Measurements from ENCODE around the gene SF3B3.
"Not testable (repeated sequence)": the region's sequence is repeated elsewhere in the genome, so short reads cannot be mapped to it uniquely, and the experiment has no call there.

Gene SF3B3

DNA sequence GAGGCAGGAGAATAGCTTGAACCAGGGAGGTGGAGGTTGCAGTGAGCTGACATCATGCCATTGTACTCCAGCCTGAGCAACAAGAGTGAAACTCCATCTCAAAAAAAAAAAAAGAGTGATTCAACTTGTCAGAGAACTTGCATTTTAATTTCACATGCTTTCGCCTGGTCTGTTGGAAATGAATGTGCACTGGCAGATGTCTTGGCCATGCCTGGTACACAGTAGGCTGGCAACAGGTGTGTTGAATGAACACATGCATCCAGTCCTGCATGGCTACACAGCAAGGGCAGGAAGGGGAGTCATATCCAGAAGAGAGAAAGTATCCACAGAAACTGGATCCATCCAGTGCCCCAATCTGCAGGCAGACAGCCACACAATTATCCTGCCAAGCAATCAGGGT lies 11.8 kb upstream of the SF3B3 start:
- DNase-seq (ENCODE audit: low read depth in 2 of 2) = no peak

DNA sequence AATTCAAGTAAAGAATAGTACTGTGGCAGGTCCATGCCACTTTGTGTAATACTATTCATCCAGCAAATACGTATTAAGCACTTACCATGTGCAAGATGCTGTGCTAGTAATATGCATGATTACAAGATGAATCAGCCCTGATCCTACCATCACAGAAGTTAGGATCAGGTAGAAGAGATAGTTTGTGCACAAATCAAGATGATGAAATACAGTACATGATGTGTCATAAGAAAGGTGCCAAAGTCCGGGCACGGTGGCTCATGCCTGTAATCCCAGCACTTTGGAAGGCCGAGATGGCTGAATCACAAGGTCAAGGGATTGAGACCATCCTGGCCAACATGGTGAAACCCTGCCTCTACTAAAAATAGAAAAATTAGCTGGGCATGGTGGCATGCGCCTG lies 11.2 kb upstream of the SF3B3 start:
- no peak for DNase-seq (ENCODE audit: low read depth in 2 of 2)

DNA sequence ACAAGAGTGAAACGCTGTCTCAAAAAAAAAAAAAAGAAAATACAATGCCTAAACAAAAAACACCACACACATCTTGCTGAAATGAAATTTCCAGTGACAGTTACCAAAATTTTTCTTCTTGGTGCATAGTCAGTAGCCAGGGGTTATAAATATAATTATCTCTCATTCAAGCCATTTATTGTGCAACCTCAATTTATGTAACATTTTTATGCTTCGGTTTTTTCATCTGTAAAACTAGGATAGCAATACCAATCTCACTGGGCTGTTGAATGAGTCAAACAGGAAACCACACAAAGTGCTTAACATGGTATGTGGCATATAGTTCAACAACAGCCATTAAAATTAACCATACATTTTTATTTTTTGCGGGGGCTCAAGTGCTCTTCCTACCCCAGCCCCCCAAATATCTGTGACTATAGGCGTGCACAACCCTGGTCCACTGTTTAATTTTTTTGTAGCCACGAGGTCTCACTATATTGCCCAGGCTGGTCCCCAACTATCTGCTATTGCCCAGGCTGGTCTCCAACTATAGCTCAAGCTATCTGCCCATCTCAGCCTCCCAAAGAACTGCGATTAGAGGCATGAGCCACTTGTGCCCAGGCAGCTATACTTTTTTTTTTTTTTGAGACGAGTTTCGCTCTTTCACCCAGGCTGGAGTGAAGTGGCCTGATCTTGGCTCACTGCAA lies 2.9 kb upstream of the SF3B3 start:
- no peak for DNase-seq (ENCODE audit: low read depth in 2 of 2)

DNA sequence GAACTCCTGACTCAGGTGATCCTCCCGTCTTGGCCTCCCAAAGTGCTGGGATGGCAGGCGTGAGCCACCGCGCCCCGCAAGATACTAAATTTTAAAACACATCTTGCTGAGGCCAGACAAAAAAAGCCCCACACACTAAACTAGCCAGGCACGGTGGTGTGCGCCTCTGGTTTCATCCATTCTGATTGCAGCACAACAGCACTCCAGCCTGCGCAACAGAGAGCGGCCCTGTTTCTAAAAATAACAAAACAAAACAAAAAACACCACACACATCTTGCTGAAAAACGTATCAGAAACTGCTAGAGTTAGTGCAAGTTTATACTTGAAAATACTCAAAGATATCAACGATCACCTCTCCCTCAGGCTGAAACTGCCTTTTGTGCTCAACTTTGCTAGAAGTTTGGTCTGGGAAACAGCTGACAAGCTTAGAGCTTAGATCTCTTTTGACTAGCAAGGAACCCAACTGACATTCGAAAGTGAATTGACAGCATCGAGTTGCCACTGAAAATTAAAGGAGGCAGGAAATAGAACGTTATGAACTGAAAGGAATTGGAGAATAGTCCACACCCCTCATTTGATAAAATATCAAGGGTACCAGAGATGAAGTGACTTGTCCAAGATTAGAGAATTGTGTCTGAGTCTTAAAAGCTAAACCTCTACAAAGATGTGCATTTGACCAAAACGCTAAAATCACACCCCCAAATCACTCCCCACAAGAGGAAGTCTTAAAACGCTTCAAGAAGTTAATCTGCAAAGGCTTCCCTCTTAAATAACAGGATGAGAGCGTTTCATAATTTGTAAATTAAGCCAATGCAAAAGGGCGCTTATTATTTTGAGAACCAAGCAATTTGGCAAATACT lies 1.2 kb upstream of the SF3B3 start:
- no peak for DNase-seq (ENCODE audit: low read depth in 2 of 2)

DNA sequence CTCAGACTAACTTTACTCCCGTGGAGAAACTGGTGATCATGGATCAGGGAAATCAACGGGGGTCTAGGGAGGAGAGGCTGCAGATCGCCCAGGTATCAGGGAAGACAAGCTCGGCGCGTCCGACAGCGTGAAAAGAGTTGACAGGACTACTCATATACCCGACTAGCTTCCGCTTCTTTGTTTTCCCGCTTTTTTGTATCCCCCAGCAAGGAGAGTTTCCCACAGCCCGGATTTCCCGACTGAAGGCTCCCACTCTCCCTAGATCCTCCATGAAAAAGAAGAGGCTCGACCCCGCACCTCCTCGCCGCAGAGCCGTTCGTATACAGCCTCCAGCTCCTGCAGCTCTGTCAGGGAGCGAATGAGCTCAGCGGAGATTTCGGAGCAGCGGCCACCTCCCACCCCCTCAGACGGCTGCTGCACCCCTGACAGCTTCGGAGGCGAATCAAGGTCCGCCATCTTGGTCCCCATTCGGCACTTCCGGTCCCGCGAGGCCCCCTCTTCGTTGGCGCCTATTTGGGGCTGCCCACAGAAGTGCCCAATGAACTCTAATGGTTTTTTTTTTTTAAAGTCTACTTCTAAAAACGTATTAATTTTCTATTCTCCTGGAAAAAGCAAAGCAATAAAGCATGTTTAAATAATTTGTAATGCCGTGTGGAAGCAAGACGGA lies 407 bp upstream of the SF3B3 start, which contains the start of gene COG4:
Gene COG4, minus strand, starts transcription at position 479 of the 667 bp plus-strand sequence. Its CDS starts 11 bp downstream, at position 468.
- peak; percentile 79 to 80 for DNase-seq (ENCODE audit: low read depth in 2 of 2)

DNA sequence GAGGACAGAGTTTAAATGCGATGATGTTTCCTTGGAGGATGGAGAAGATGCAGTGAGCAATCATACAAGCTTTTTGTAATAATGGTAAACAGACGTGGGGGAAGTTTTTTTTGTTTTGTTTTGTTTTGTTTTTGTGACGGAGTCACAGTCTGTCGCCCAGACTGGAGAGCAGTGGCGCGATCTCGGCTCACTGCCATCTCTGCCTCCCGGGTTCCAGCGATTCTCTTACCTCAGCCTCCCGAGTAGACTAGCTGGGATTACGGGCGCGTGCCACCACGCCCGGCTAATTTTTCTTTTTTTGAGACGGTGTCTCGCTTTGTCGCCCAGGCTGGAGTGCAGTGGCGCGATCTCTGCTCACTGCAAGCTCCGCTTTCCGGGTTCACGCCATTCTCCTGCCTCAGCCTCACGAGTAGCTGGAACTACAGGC lies 796 bp downstream of the SF3B3 start:
- not testable (repeated sequence) for DNase-seq (ENCODE audit: low read depth in 2 of 2)

DNA sequence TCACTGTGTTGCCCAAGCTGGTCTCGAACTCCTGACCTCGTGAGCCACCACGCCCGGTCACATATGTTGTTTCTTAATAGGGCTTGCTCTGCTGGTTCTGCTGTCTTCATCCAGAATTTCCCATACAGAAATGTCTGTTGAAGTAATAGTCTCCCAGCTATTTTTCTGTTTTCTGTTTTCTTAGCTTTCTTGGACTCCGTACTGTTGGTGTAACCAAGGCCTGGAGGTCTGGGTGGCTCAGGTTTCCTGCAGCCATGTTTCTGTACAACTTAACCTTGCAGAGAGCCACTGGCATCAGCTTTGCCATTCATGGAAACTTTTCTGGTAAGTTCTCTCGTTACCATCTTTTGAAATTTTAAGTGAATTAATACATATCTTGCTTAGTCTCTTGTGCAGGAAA lies 2.8 kb downstream of the SF3B3 start:
- no peak for DNase-seq (ENCODE audit: low read depth in 2 of 2)

DNA sequence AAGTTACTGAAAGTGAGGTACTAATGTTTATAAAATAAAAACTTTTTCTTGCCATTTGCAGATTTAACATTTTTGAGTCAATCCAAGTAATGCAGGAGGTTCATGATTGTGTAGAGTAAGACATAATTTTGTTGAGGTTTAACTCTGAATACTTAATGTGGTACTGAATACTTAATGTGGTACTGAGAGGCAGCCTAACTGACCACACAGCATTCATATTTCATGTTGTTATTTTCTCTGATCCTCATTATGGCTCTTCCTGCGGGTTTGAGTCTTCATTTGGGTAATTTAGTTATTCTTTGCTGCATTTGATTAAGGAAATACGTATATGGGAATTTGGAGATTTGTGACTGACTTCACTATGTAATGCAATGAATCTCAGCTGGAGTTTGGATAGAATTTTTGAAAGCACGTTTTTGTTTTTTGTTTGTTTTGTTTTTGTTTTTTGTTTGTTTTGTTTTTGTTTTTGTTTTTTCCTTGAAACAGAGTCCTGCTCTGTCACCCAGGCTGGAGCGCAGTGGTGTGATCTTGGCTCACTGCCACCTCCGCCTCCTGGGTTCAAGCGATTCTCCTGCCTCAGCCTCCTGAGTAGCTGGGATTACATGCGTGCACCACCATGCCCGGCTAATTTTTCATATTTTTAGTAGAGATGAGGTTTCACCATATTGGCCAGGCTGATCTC lies 3.8 kb downstream of the SF3B3 start:
- no peak for DNase-seq (ENCODE audit: low read depth in 2 of 2)

DNA sequence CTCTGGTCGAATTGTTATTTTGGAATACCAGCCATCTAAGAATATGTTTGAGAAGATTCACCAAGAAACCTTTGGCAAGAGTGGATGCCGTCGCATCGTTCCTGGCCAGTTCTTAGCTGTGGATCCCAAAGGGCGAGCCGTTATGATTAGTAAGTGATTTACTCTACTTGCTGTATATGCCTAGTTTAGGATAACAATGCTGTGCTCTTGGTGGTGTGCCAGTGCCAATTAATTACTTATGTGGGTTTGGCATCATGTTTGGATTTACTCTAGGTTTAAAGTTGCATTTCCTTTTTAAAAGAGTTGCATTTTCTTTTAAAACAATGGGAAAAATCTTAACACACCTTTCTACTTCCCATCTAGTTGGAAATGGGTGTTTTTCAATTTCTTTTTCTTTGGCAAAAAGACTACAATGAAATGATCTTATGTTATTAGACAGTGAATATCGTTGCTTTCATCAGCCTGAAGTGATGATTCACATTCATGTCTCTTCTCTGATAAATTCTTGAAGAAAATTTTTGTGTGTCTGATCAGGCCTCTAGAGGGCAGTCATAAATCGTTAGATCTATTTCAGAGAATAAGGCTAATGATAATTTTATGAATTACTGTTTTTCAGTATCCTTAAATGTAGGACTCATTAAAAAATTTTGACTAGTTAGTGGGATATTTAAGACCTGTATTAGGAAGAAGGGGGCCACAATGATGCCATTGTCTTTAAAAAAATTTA lies 5.6 kb downstream of the SF3B3 start:
- DNase-seq (ENCODE audit: low read depth in 2 of 2) = no peak

DNA sequence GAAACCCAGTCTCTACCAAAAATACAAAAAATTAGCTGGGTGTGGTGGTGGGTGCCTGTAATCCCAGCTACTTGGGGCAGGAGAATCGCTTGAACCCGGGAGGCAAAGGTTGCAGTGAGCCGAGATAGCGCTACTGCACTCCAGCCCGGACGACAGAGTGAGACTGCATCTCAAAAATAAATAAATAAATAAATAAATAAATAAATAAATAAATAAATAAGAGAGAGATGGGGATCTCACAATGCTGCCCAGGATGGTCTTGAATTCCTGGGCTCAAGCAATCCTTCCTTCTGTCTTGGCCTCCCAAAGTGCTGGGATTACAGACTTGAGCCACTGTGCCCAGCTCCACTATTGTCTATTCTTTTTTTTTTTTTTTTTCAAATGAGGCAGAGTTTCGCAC lies 6.3 kb downstream of the SF3B3 start:
- not testable (repeated sequence) for DNase-seq (ENCODE audit: low read depth in 2 of 2)

DNA sequence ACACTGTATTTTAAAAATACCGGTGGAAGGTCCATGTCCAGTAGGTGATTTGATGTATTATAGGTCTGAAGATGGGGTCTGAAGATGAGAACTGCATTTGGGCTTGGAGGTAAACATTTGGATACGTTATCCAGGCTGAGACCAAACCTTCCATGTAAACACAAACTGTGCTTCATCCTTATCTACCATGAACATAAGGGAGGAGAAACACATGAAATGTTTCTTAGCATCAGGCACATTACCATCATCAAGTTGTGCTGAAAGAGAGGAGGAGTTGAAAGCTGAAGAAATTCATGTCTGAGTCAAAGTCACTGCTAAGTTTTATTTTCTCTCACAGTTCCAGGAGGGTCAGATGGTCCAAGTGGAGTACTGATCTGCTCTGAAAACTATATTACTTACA lies 11.4 kb downstream of the SF3B3 start:
- no peak for DNase-seq (ENCODE audit: low read depth in 2 of 2)

DNA sequence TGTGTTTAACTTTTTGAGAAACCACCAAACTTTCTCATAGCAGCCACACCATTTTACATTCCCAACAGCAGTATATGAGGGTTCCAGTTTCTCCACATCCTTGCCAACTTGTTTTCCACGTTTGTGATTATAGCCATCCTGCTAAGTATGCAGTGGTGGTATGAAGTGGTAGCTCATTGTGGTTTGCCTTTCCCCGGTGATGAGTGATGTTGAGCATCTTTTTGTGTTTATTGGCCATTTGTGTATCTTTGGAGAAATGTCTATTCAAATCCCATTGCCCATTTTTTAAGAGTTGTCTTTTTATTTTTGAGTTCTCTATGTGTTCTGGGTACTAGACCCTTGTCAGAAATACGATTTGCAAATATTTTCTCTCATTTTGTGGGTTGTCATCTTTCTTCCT lies 17.4 kb downstream of the SF3B3 start:
- no peak for DNase-seq (ENCODE audit: low read depth in 2 of 2)

DNA sequence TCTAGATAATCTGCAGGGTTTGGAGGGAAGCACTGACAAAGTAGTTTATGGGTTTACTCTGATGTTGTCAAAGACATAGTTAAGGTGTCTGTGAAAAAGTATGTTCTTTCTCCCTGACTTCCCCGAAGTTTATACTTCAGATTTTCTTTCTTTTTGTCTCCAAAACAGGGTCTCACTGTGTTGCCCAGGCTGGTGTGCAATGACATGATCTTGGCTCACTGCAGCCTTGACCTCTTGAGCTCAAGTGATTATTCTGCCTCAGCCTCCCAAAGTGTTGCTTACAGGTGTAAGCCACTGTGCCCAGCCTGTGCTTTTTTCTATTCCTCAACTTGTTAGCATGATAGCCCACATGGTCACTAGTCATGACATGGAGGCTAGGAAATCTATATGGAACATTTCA lies 20.9 kb downstream of the SF3B3 start:
- DNase-seq (ENCODE audit: low read depth in 2 of 2) = no peak

DNA sequence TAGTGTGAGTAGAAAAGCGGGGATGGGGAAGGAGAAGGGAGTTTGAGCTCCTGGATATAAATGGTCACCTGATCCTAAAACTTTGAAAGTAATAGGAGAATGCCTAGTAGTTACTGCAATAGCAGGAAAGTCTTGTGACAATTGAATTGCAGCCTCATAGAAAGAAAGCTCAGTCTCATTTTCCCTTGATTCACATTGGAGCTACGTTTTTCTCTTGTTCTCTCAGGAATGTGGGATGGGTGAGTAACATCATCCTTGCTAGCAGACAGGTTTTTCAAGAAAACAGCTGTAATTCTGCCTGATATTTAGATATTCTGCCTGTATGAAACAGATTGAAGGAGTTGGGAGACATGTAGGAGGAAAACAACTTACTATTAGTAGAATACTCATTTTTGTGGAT lies 25.3 kb downstream of the SF3B3 start:
- no peak for DNase-seq (ENCODE audit: low read depth in 2 of 2)

DNA sequence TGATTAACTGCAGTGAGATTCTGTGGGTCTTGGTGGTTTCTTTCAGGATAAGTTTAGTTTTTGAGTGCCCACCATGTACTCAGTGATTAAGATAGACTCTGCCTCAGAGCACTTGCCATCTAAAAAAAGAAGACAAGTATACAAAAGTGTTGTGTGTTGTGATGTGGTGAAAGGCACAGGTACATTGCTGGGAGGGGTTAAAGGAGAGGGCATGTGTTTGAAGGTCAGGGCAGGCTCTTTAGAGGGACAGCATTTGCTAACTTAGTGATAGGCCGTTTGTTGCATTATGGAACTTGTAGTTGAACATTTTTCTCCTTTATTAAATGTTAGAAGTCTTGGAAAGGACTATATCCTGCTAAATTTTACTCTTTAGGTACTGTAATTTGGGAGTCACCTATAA lies 26.5 kb downstream of the SF3B3 start:
- DNase-seq (ENCODE audit: low read depth in 2 of 2) = no peak

DNA sequence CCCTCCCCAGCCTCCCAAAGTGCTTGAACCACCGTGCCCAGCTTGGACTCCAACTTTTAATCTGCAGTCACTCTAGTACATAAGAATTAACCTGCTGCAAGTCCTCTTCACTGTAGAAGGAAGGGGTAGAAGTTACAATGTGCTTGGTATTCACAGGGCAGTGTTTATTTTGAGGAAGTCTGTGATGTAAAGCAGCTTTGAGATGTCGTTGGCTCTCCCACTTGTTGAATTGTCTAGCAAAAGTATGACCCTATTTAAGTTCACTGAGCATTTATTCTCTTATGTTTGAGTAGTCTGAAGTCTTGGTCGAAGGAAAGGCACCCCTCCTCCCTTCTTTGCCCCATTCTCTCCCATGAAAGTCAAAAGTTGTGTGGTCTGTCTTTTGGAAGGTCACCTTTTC lies 28.2 kb downstream of the SF3B3 start:
- no peak for DNase-seq (ENCODE audit: low read depth in 2 of 2)

DNA sequence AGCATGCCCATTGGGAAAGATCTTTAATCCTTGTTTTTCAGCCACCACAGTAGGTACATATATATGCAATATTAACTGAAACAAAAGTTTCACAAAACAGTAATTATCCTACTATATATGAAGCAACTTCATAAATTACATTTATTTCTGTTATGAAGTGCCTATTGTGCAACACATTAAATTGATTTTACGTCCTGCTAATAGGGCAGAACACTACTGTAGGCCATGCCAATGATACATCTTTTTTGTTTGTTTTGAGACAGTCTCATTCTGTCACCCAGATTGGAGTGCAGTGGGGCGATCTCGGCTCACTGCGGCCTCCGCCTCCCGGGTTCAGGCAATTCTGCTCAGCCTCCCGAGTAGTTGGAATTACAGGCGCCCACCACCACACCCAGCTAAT lies 29.1 kb downstream of the SF3B3 start:
- no peak for DNase-seq (ENCODE audit: low read depth in 2 of 2)

DNA sequence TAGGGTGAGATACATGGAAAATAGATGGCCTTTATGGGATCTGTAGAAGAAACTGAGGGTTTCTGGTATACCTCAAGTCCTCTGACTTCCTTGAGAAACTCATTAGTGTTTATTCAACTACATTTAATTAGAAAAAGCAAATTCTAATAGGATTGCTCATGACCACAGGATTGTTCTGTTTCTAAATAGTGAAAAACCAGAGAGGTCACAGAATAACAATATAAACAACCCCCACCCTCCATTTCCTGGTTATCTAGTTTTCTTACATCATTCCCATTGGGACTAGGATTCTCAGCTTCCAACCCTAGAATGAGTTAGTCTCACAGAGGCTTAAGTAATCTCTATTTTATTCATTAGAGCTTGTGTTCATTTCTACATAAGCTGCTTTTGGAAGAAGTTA lies 30.0 kb downstream of the SF3B3 start:
- no peak for DNase-seq (ENCODE audit: low read depth in 2 of 2)

DNA sequence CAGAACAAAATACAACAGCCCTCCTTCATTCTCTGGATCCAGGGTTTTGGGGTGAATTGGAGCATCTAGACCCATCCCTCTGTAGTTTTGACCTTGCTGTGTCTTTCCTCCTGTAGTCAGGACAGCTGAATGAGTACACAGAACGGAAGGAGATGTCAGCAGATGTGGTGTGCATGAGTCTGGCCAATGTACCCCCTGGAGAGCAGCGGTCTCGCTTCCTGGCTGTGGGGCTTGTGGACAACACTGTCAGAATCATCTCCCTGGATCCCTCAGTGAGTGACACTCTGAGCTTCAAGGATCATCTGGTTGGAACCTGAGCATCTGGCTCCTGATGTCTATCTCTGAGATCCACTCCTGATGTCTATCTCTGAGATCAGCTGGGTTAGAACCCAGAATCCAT lies 32.4 kb downstream of the SF3B3 start:
- no peak for DNase-seq (ENCODE audit: low read depth in 2 of 2)

DNA sequence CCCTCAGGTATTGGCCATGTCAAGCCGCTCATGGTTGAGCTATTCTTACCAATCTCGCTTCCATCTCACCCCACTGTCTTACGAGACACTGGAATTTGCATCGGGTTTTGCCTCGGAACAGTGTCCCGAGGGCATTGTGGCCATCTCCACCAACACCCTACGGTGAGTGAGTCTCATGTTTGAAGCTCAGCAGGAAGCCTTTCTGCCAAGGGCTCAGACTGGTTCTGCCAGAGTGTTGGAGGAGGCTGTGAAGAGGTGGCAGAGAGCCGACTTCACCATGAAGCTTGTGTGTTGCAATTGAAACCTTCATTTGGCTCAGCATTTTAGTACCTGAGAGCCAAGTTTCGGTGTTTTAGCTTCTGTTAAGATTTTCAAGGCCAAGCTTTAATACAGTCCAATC lies 38.0 kb downstream of the SF3B3 start:
- DNase-seq (ENCODE audit: low read depth in 2 of 2) = no peak

DNA sequence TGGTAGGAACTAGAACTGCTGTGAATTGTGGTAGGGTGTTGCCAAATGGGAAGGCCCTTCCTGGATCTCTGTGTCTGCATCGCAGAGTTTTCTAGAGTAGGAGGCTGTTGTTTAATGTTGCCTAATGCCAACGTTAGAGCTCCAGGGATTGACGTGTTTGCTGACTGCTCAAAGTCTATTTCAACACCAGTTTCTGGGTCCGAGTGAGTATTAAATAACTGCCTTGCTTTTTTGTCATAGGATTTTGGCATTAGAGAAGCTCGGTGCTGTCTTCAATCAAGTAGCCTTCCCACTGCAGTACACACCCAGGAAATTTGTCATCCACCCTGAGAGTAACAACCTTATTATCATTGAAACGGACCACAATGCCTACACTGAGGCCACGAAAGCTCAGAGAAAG lies 40.0 kb downstream of the SF3B3 start:
- DNase-seq (ENCODE audit: low read depth in 2 of 2) = no peak
